Measurements from ENCODE around the gene PDGFRB. TPM values are rescaled to one million over a fixed set of nuclear protein-coding genes. Genes with fewer than 3 reads are reported as not detected.

Gene PDGFRB
- total and polyA plus RNA-seq, 2 of the 4 experiments (the other 2 are of a cell fraction), result 108 to 124 TPM

DNA sequence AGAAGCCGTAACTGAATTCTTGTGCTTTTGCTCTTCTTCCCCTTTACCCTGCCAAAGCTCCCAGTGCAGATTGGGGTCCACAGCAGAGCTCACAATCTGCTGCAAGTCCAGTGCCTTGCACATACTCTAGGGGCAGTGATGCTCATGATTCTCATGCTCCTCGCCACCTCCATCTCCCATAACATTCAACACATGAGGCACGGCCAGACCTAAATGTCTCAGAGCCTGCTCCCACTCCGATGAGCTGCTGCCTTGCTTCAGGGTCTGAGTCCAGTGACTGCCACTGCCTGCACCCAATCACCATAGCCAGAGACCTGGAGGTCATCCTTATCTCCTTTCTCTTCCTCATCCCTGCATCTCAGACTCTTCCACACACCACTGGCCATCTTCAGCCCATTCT is 79.8 kb downstream of the PDGFRB start:
- Histone ChIP-seq H2AK5ac (ENCODE audit: low read depth, low read length) (no peak overlapping the region), H3K9me3 (ENCODE audit: control insufficient read depth, insufficient read depth, low read length) (peaks cover 9% of the 10 kb centered on the region), H4K20me1 (ENCODE audit: insufficient read depth, low read length) (no peaks in the 10 kb centered on the region), H3K79me1 (ENCODE audit: low read depth in 1 of 2, low read length in 2 of 2) (no peaks in the 10 kb centered on the region), H3K9me1 (ENCODE audit: insufficient read depth, low read length) (no peaks in the 10 kb centered on the region; the same call in 1 of the 2 replicates), H2BK20ac (ENCODE audit: low read depth, low read length) (no peak overlapping the region), H4K5ac (ENCODE audit: low read depth, low read length) (no peak overlapping the region), H2AFZ (replicated peaks; ENCODE audit: low read length, poor library complexity) (peak overlapping the region; percentile 36), H3K4me3 (ENCODE audit: insufficient read depth, low read depth, low read length) (no peak overlapping the region), H3K14ac (replicated peaks; ENCODE audit: low read depth, low read length) (no peak overlapping the region), H3K4me2 (ENCODE audit: low read depth, low read length) (no peak overlapping the region), H3K4me1 (ENCODE audit: control insufficient read depth, insufficient read depth, low read length) (no peaks in the 10 kb centered on the region), H4K8ac (ENCODE audit: low read depth in 2 of 2, low read length in 2 of 2) (no peak overlapping the region), H3K27me3 (ENCODE audit: control insufficient read depth, insufficient read depth, low read length) (peaks cover 29% of the 10 kb centered on the region), H3K23ac (ENCODE audit: low read depth, low read length) (no peak overlapping the region), H3K18ac (ENCODE audit: low read depth, low read length) (no peak overlapping the region), H3K27ac (ENCODE audit: insufficient read depth, low read length) (no peak overlapping the region), H2BK5ac (ENCODE audit: low read depth, low read length, poor library complexity, severe bottlenecking) (no peak overlapping the region), H2BK15ac (ENCODE audit: low read depth, low read length) (no peak overlapping the region), H3K9ac (ENCODE audit: low read depth, low read length) (no peak overlapping the region), H3K4ac (ENCODE audit: low read depth, low read length) (no peak overlapping the region), H3K56ac (ENCODE audit: extremely low read depth, insufficient read depth, low read length) (no peak overlapping the region), H4K91ac (ENCODE audit: insufficient read depth, low read depth, low read length) (no peak overlapping the region), H2AK9ac (replicated peaks; ENCODE audit: low read depth, low read length, poor library complexity) (peak overlapping the region; percentile 23), H2BK120ac (ENCODE audit: low read depth, low read length) (no peak overlapping the region), H3K36me3 (ENCODE audit: control insufficient read depth, insufficient read depth, low read length) (no peaks in the 10 kb centered on the region)
- DNase-seq, result no peak
- POLR2A ChIA-PET (ENCODE audit: unreplicated experiment), result no interaction called here
- CTCF ChIA-PET, result no interaction called here
- ATAC-seq (ENCODE audit: low read depth), result peak; percentile 51
- intact Hi-C loops (cut with micrococcal nuclease), result no loop called here
- TF ChIP-seq MXI1 (IDR thresholded peaks at IDR 0.05; ENCODE audit: borderline replicate concordance, low read depth, low read length), result no peak
- TF ChIP-seq CHD1 (IDR thresholded peaks at IDR 0.05; ENCODE audit: low read depth, low read length), result no peak
- TF ChIP-seq, protein P1, sequence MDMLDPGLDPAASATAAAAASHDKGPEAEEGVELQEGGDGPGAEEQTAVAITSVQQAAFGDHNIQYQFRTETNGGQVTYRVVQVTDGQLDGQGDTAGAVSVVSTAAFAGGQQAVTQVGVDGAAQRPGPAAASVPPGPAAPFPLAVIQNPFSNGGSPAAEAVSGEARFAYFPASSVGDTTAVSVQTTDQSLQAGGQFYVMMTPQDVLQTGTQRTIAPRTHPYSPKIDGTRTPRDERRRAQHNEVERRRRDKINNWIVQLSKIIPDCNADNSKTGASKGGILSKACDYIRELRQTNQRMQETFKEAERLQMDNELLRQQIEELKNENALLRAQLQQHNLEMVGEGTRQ (IDR thresholded peaks at IDR 0.05; ENCODE audit: low read depth, low read length), result no peak
- TF ChIP-seq RFX5 (IDR thresholded peaks at IDR 0.05; ENCODE audit: low read depth, low read length), result no peak
- TF ChIP-seq BHLHE40 (IDR thresholded peaks at IDR 0.05; ENCODE audit: low read depth, low read length), result no peak
- no peak for TF ChIP-seq MAZ (IDR thresholded peaks at IDR 0.05; ENCODE audit: borderline replicate concordance, low read depth, low read length)
- TF ChIP-seq CEBPB (IDR thresholded peaks at IDR 0.05; ENCODE audit: low read depth, low read length), result no peak
- no peak for TF ChIP-seq RCOR1 (IDR thresholded peaks at IDR 0.05; ENCODE audit: insufficient replicate concordance, low read length)
- TF ChIP-seq FOS (IDR thresholded peaks at IDR 0.05; ENCODE audit: low read depth, low read length), result no peak
- no peak for TF ChIP-seq NFE2L2 (IDR thresholded peaks at IDR 0.05; ENCODE audit: low read depth, low read length)
- TF ChIP-seq POLR2A (IDR thresholded peaks at IDR 0.05; ENCODE audit: low read depth, low read length), result no peak
- TF ChIP-seq, protein P2, sequence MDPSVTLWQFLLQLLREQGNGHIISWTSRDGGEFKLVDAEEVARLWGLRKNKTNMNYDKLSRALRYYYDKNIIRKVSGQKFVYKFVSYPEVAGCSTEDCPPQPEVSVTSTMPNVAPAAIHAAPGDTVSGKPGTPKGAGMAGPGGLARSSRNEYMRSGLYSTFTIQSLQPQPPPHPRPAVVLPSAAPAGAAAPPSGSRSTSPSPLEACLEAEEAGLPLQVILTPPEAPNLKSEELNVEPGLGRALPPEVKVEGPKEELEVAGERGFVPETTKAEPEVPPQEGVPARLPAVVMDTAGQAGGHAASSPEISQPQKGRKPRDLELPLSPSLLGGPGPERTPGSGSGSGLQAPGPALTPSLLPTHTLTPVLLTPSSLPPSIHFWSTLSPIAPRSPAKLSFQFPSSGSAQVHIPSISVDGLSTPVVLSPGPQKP (IDR thresholded peaks at IDR 0.05; ENCODE audit: borderline replicate concordance, low read depth, low read length), result no peak
- TF ChIP-seq, protein P3, sequence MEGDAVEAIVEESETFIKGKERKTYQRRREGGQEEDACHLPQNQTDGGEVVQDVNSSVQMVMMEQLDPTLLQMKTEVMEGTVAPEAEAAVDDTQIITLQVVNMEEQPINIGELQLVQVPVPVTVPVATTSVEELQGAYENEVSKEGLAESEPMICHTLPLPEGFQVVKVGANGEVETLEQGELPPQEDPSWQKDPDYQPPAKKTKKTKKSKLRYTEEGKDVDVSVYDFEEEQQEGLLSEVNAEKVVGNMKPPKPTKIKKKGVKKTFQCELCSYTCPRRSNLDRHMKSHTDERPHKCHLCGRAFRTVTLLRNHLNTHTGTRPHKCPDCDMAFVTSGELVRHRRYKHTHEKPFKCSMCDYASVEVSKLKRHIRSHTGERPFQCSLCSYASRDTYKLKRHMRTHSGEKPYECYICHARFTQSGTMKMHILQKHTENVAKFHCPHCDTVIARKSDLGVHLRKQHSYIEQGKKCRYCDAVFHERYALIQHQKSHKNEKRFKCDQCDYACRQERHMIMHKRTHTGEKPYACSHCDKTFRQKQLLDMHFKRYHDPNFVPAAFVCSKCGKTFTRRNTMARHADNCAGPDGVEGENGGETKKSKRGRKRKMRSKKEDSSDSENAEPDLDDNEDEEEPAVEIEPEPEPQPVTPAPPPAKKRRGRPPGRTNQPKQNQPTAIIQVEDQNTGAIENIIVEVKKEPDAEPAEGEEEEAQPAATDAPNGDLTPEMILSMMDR (conservative IDR thresholded peaks at IDR 0.05; ENCODE audit: low read depth, low read length), result no peak
- TF ChIP-seq SMC3 (IDR thresholded peaks at IDR 0.05; ENCODE audit: low read depth, low read length), result no peak
- TF ChIP-seq RAD21 (IDR thresholded peaks at IDR 0.05; ENCODE audit: low read length), result no peak
- TF ChIP-seq MAFK (IDR thresholded peaks at IDR 0.05; ENCODE audit: low read depth, low read length), result no peak
- in situ Hi-C loops (cut with MboI; ENCODE audit: low sequenced_read_pairs), result no loop called here
- dilution Hi-C loops (cut with HindIII; ENCODE audit: low sequenced_read_pairs, unreplicated experiment), result no loop called here
- no TSS peak for BruUV-seq (replicated peaks)
- WGBS, 2 experiments (ENCODE audit: extremely low coverage in 2 of 2, insufficient read length in 1 of 2), result 71% methylated on average over 3 of the region's 4 CpGs; no CpG with 5 or more reads in 1 of the 2 experiments
